ENCODE measurements around the gene SLC16A14. TPM values are rescaled to one million over a fixed set of nuclear protein-coding genes. Genes with fewer than 3 reads are reported as not detected.

The SLC16A14 gene
- polyA plus RNA-seq, 1 donor from 2014 or later: 128 TPM

- Histone ChIP-seq H3K27me3 (ENCODE audit: insufficient read depth, low read depth, low read length) (no peaks in the 10 kb centered on the region), H3K4me3 (ENCODE audit: low read length) (no peak overlapping the region), H3K4me2 (ENCODE audit: low read length) (no peak overlapping the region), H4K20me1 (ENCODE audit: insufficient read depth) (no peaks in the 10 kb centered on the region), H2AFZ (ENCODE audit: low read depth, low read length) (no peak overlapping the region), H3K36me3 (ENCODE audit: insufficient read depth, low read length) (no peaks in the 10 kb centered on the region), H3K9ac (ENCODE audit: low read length) (no peak overlapping the region), H3K9me3 (ENCODE audit: low read length) (no peaks in the 10 kb centered on the region), H3K9me2 (ENCODE audit: insufficient read depth, low read length) (no peaks in the 10 kb centered on the region), H3K27ac (ENCODE audit: low read length) (no peak overlapping the region), H3K79me2 (replicated peaks; ENCODE audit: insufficient read depth, low read length) (no peaks in the 10 kb centered on the region), H3F3A (ENCODE audit: insufficient read depth, low read length, poor library complexity, severe bottlenecking) (no peaks in the 10 kb centered on the region)
- TF ChIP-seq EP300 (conservative IDR thresholded peaks at IDR 0.05; ENCODE audit: poor library complexity, severe bottlenecking): no peak
- no peak for TF ChIP-seq REST (IDR thresholded peaks at IDR 0.05; ENCODE audit: borderline replicate concordance)
- TF ChIP-seq, protein P1, sequence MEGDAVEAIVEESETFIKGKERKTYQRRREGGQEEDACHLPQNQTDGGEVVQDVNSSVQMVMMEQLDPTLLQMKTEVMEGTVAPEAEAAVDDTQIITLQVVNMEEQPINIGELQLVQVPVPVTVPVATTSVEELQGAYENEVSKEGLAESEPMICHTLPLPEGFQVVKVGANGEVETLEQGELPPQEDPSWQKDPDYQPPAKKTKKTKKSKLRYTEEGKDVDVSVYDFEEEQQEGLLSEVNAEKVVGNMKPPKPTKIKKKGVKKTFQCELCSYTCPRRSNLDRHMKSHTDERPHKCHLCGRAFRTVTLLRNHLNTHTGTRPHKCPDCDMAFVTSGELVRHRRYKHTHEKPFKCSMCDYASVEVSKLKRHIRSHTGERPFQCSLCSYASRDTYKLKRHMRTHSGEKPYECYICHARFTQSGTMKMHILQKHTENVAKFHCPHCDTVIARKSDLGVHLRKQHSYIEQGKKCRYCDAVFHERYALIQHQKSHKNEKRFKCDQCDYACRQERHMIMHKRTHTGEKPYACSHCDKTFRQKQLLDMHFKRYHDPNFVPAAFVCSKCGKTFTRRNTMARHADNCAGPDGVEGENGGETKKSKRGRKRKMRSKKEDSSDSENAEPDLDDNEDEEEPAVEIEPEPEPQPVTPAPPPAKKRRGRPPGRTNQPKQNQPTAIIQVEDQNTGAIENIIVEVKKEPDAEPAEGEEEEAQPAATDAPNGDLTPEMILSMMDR (IDR thresholded peaks at IDR 0.05; ENCODE audit: poor library complexity, severe bottlenecking): no peak
- TF ChIP-seq MXI1 (conservative IDR thresholded peaks at IDR 0.05; ENCODE audit: poor library complexity, severe bottlenecking): no peak
- TF ChIP-seq SMC3 (conservative IDR thresholded peaks at IDR 0.05; ENCODE audit: poor library complexity): no peak
- no peak for TF ChIP-seq RAD21 (conservative IDR thresholded peaks at IDR 0.05)
- TF ChIP-seq TAF1 (IDR thresholded peaks at IDR 0.05; ENCODE audit: low read depth): no peak
- no peak for TF ChIP-seq POLR2AphosphoS5 (IDR thresholded peaks at IDR 0.05)
- TF ChIP-seq EZH2 (IDR thresholded peaks at IDR 0.05; ENCODE audit: borderline replicate concordance, insufficient read depth, low read length, poor library complexity, severe bottlenecking): no peak
Measured at GRCh38 chr2:230077851-230078547, 9.3 kb upstream of the SLC16A14 start.

DNA sequence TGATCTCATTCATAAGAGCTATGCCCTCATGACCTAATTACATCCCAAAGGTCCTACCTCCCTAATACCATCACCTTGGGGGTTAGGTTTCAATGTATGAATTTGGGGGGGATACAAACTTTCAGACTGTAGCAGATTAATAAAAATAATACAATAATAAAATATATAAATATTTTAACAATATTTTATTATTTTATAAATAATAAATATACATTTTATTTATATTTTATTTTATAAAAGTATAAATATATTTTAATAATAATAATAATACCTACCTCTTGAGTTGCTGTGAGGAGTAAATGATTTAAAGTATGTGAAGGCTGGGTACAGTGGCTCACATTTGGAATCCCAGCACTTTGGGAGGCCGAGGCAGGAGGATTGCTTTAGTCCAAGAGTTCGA, 8.1 kb upstream of the SLC16A14 start:
- no peak overlapping the region for H3K27ac ChIP-seq (ENCODE audit: low read length)
- no peak overlapping the region for H2AFZ ChIP-seq (ENCODE audit: low read depth, low read length)
- no peaks in the 10 kb centered on the region for H4K20me1 ChIP-seq (ENCODE audit: insufficient read depth)
- H3K4me2 ChIP-seq (ENCODE audit: low read length): no peak overlapping the region
- H3F3A ChIP-seq (ENCODE audit: insufficient read depth, low read length, poor library complexity, severe bottlenecking): no peaks in the 10 kb centered on the region
- no peaks in the 10 kb centered on the region for H3K9me3 ChIP-seq (ENCODE audit: low read length)
- H3K9me2 ChIP-seq (ENCODE audit: insufficient read depth, low read length): no peaks in the 10 kb centered on the region
- no peak for TF ChIP-seq POLR2AphosphoS5 (IDR thresholded peaks at IDR 0.05)
- TF ChIP-seq TAF1 (IDR thresholded peaks at IDR 0.05; ENCODE audit: low read depth): no peak
- TF ChIP-seq EZH2 (IDR thresholded peaks at IDR 0.05; ENCODE audit: borderline replicate concordance, insufficient read depth, low read length, poor library complexity, severe bottlenecking): no peak
- TF ChIP-seq REST (IDR thresholded peaks at IDR 0.05; ENCODE audit: borderline replicate concordance): no peak
- TF ChIP-seq RAD21 (conservative IDR thresholded peaks at IDR 0.05): no peak
- H3K4me3 ChIP-seq (ENCODE audit: low read length): no peak overlapping the region
- H3K27me3 ChIP-seq (ENCODE audit: insufficient read depth, low read depth, low read length): no peaks in the 10 kb centered on the region
- H3K9ac ChIP-seq (ENCODE audit: low read length): no peak overlapping the region
- H3K36me3 ChIP-seq (ENCODE audit: insufficient read depth, low read length): no peaks in the 10 kb centered on the region
- no peaks in the 10 kb centered on the region for H3K79me2 ChIP-seq (replicated peaks; ENCODE audit: insufficient read depth, low read length)
